Fibroblast of lung (primary cell): Measurements from ENCODE around the gene S100B. TPM values are rescaled to one million over a fixed set of nuclear protein-coding genes. Genes with fewer than 3 reads are reported as not detected.

ENCODE experiments used
- DNase-seq, 2 donors: peaks; one replicate each; pipeline versions ENCODE4 v3.0.0 to v3.0.0-alpha.2; 2010; ENCODE audit warnings: low read depth in 2 of 2
- H2AFZ ChIP-seq: 2 replicates; pipeline ENCODE4 v1.5.1; 2012; ENCODE audit warnings: low read length, control low read depth, inconsistent platforms
- H3K27ac ChIP-seq: 2 replicates; pipeline ENCODE4 v1.5.1; 2011; ENCODE audit warnings: low read length, control low read depth; ENCODE audit not compliant: insufficient read depth
- H3K27me3 ChIP-seq: 2 replicates; pipeline ENCODE4 v1.5.1; 2011; ENCODE audit warnings: mild to moderate bottlenecking, low read length; ENCODE audit not compliant: control insufficient read depth, insufficient read depth
- H3K36me3 ChIP-seq: 2 replicates; pipeline ENCODE4 v1.5.1; 2011; ENCODE audit warnings: low read length; ENCODE audit not compliant: control insufficient read depth, insufficient read depth
- H3K4me1 ChIP-seq: 2 replicates; pipeline ENCODE4 v1.5.1; 2011; ENCODE audit warnings: low read length; ENCODE audit not compliant: control insufficient read depth, insufficient read depth; ENCODE audit errors: extremely low read depth
- H3K4me2 ChIP-seq: 2 replicates; pipeline ENCODE4 v1.5.1; 2011; ENCODE audit warnings: low read length, control low read depth; ENCODE audit not compliant: insufficient read depth; ENCODE audit errors: extremely low read depth
- H3K4me3 ChIP-seq, 4 experiments: fragments of 200-600 bp in 1 of 4; sonication (generic) in 1 of 4; replicated peaks in 1 of 4; 2 replicates each; pipeline ENCODE4 v1.5.1; 2011 to 2016; ENCODE audit warnings: low read length in 4 of 4, low read depth in 3 of 4, mild to moderate bottlenecking in 3 of 4, control low read depth in 2 of 4, inconsistent platforms in 1 of 4, mixed read lengths in 1 of 4; ENCODE audit not compliant: insufficient read depth in 1 of 4; ENCODE audit errors: control extremely low read depth in 1 of 4
- H3K79me2 ChIP-seq: 2 replicates; pipeline ENCODE4 v1.5.1; 2012; ENCODE audit warnings: mild to moderate bottlenecking, low read length, inconsistent platforms; ENCODE audit not compliant: control insufficient read depth, insufficient read depth
- H3K9ac ChIP-seq: 2 replicates; pipeline ENCODE4 v1.5.1; 2011; ENCODE audit warnings: mild to moderate bottlenecking, low read length, control low read depth; ENCODE audit not compliant: insufficient read depth
- H3K9me3 ChIP-seq: 2 replicates; pipeline ENCODE4 v1.5.1; 2012; ENCODE audit warnings: low read depth, low read length; ENCODE audit not compliant: control insufficient read depth, insufficient read depth
- H4K20me1 ChIP-seq: 2 replicates; pipeline ENCODE4 v1.5.1; 2011; ENCODE audit warnings: low read length; ENCODE audit not compliant: control insufficient read depth, insufficient read depth; ENCODE audit errors: extremely low read depth
- CTCF ChIP-seq, 2 donors: IDR thresholded peaks in 1 of 2; conservative IDR thresholded peaks in 1 of 2; 1 replicate in 1 of 2; 2 replicates in 1 of 2; pipeline ENCODE4 v1.5.1; 2011 to 2012; ENCODE audit warnings: low read length in 2 of 2, control low read depth in 1 of 2, inconsistent platforms in 1 of 2, low read depth in 1 of 2, mild to moderate bottlenecking in 1 of 2
- EZH2 ChIP-seq: IDR thresholded peaks from 2 replicates; pipeline ENCODE4 v1.5.1; 2012; ENCODE audit warnings: low read length, control low read depth, mild to moderate bottlenecking; ENCODE audit errors: missing control alignments
- polyA plus RNA-seq, 2 donors: library from polyadenylated mRNA; depleted of rRNA in 1 of 2; stranded (reverse) in 1 of 2; unstranded in 1 of 2; fragments of >200 nt; gene quantifications; 2 replicates each; pipeline ENCODE4 v1.2.1, GENCODE V29; 2011 to 2012; ENCODE audit warnings: missing spikeins in 1 of 2
- total RNA-seq: library from RNA; depleted of rRNA; stranded (reverse); fragments of >200 nt; gene quantifications from 2 replicates; pipeline ENCODE4 v1.2.1, GENCODE V29; 2014

Gene S100B
- total and polyA plus RNA-seq, 2 donors (not counting 1 experiment from before 2014, with no cell fraction given): 2.7 TPM; not detected in 1

- peak in 1 of 2 donors; percentile 2 for DNase-seq
- peaks cover 2% of the 10 kb centered on the region for H3K4me1 ChIP-seq
- H3K4me3 ChIP-seq: no peak overlapping the region
- no peak for TF ChIP-seq CTCF (conservative IDR thresholded peaks at IDR 0.05 in 1 of 2, IDR thresholded peaks at IDR 0.05 in 1 of 2; ENCODE audit: low read depth in 1 of 2, low read length in 2 of 2)
- no peak for TF ChIP-seq EZH2
- no peaks in the 10 kb centered on the region for H4K20me1 ChIP-seq
- no peak overlapping the region for H3K27ac ChIP-seq
- H3K79me2 ChIP-seq: no peaks in the 10 kb centered on the region
- H3K9ac ChIP-seq: no peak overlapping the region
- H3K9me3 ChIP-seq: no peaks in the 10 kb centered on the region
- H3K27me3 ChIP-seq: peaks cover under 1% of the 10 kb centered on the region
- H3K36me3 ChIP-seq: no peaks in the 10 kb centered on the region
- no peak overlapping the region for H2AFZ ChIP-seq
- H3K4me2 ChIP-seq: no peak overlapping the region
Measured at GRCh38 chr21:46603228-46603627, 1.7 kb downstream of the S100B start.

- H3K9ac ChIP-seq: no peak overlapping the region
- no peaks in the 10 kb centered on the region for H3K27me3 ChIP-seq
- no peak overlapping the region for H2AFZ ChIP-seq
- no peaks in the 10 kb centered on the region for H3K36me3 ChIP-seq
- no peak overlapping the region for H3K4me3 ChIP-seq
- no peaks in the 10 kb centered on the region for H4K20me1 ChIP-seq
- H3K79me2 ChIP-seq: no peaks in the 10 kb centered on the region
- peaks cover 2% of the 10 kb centered on the region for H3K4me1 ChIP-seq
- H3K9me3 ChIP-seq: no peaks in the 10 kb centered on the region
- DNase-seq: no peak
- H3K4me2 ChIP-seq: no peak overlapping the region
- no peak overlapping the region for H3K27ac ChIP-seq
- TF ChIP-seq EZH2: no peak
Measured at GRCh38 chr21:46600978-46601377, 3.9 kb downstream of the S100B start.

GRCh38 chr21:46600305-46600704, 4.6 kb downstream of the S100B start:
- no peaks in the 10 kb centered on the region for H3K79me2 ChIP-seq
- no peaks in the 10 kb centered on the region for H3K9me3 ChIP-seq
- no peaks in the 10 kb centered on the region for H3K27me3 ChIP-seq
- no peaks in the 10 kb centered on the region for H4K20me1 ChIP-seq
- no peak for TF ChIP-seq EZH2
- no peak for TF ChIP-seq CTCF (conservative IDR thresholded peaks at IDR 0.05 in 1 of 2, IDR thresholded peaks at IDR 0.05 in 1 of 2; ENCODE audit: low read depth in 1 of 2, low read length in 2 of 2)
- H3K9ac ChIP-seq: no peak overlapping the region
- H3K36me3 ChIP-seq: no peaks in the 10 kb centered on the region
- H3K4me1 ChIP-seq: peaks cover 2% of the 10 kb centered on the region
- no peak overlapping the region for H3K4me3 ChIP-seq
- no peak overlapping the region for H2AFZ ChIP-seq
- DNase-seq: no peak
- H3K27ac ChIP-seq: no peak overlapping the region
- H3K4me2 ChIP-seq: no peak overlapping the region
